HCT116 (cell line): ENCODE measurements around the gene BTC. TPM values are rescaled to one million over a fixed set of nuclear protein-coding genes. Genes with fewer than 3 reads are reported as not detected.

Experiments used
- ATAC-seq: fragments of 200-7000 bp; cut with Tn5 transposase; 2 replicates; pipeline ENCODE4 v1.9.1; 2020; ENCODE audit warnings: mild to moderate bottlenecking, moderate library complexity
- BruUV-seq: library from RNA; stranded (reverse); fragments of 400-500 nt; replicated peaks from 2 replicates; lab custom pipeline; 2021; lab: Mats Ljungman, UMichigan
- CTCF ChIA-PET: fragments of 300-600 bp; sonication (Branson Sonifier 250); formaldehyde crosslinking; loops from one replicate; lab custom pipeline; 2021; ENCODE audit warnings: antibody characterized with exemption; lab: Charles Lee
- POLR2A ChIA-PET: fragments of 300-600, 350-600 bp; sonication (Branson Sonifier 250); formaldehyde crosslinking; loops from one replicate; lab custom pipeline; 2021; ENCODE audit warnings: antibody characterized with exemption; lab: Charles Lee
- RAD21 ChIA-PET, 2 experiments: fragments of 300-600 bp; sonication (Branson Sonifier 250); formaldehyde crosslinking; loops; one replicate each; lab custom pipeline; 2023; ENCODE audit warnings: low total read pairs in 2 of 2; ENCODE audit not compliant: uncharacterized antibody in 2 of 2, unreplicated experiment in 2 of 2, low non-redundant PET in 1 of 2; lab: Charles Lee
- DNase-seq: peaks from one replicate; pipeline ENCODE4 v3.0.0-alpha.2; 2010; ENCODE audit warnings: low read depth, low spot score
- H2AFZ ChIP-seq: fragments of 200-600 bp; shearing (Covaris generic), sonication (generic); 2 replicates; pipeline ENCODE4 v1.6.1; 2017; ENCODE audit warnings: low read depth, mixed run types, mixed read lengths, antibody characterized with exemption, low read length; ENCODE audit not compliant: poor library complexity, severe bottlenecking
- H3K27ac ChIP-seq: 2 replicates; pipeline ENCODE4 v1.5.1; 2012; ENCODE audit warnings: low read depth, low read length
- H3K27me3 ChIP-seq: fragments of 200-600 bp; sonication (generic); 2 replicates; pipeline ENCODE4 v1.6.1; 2016; ENCODE audit warnings: mixed run types, low read length, mixed read lengths; ENCODE audit not compliant: insufficient read depth
- H3K36me3 ChIP-seq, 2 experiments: fragments of 200-500 bp in 1 of 2; fragments of 200-600 bp in 1 of 2; sonication (Bioruptor generic) in 1 of 2; sonication (generic) in 1 of 2; 2 replicates each; pipeline versions ENCODE4 v1.5.1 to v1.6.1; 2014 to 2016; ENCODE audit warnings: low read length in 2 of 2, inconsistent platforms in 1 of 2, mixed read lengths in 1 of 2, mixed run types in 1 of 2; ENCODE audit not compliant: insufficient read depth in 2 of 2, control insufficient read depth in 1 of 2
- H3K4me1 ChIP-seq, 2 experiments: fragments of 200-600 bp in 1 of 2; sonication (generic) in 1 of 2; 2 replicates each; pipeline versions ENCODE4 v1.5.1 to v1.6.1; 2012 to 2017; ENCODE audit warnings: low read length in 2 of 2, inconsistent platforms in 1 of 2, mild to moderate bottlenecking in 1 of 2, mixed read lengths in 1 of 2, mixed run types in 1 of 2, moderate library complexity in 1 of 2; ENCODE audit not compliant: insufficient read depth in 2 of 2, control insufficient read depth in 1 of 2
- H3K4me2 ChIP-seq: fragments of 200-600 bp; sonication (generic); 2 replicates; pipeline ENCODE4 v1.6.1; 2017; ENCODE audit warnings: mixed run types, low read length, mixed read lengths
- H3K4me3 ChIP-seq, 2 experiments: fragments of 200-600 bp in 1 of 2; sonication (generic) in 1 of 2; replicated peaks in 1 of 2; 2 replicates each; pipeline ENCODE4 v1.5.1; 2011 to 2016; ENCODE audit warnings: low read length in 2 of 2, control low read depth in 1 of 2, low read depth in 1 of 2, mild to moderate bottlenecking in 1 of 2, mixed read lengths in 1 of 2, mixed run types in 1 of 2
- H3K79me2 ChIP-seq: fragments of 200-600 bp; sonication (generic); 2 replicates; pipeline ENCODE4 v1.6.1; 2017; ENCODE audit warnings: mild to moderate bottlenecking, mixed run types, low read length, moderate library complexity, mixed read lengths; ENCODE audit not compliant: insufficient read depth
- H3K9ac ChIP-seq: fragments of 200-600 bp; sonication (generic); 2 replicates; pipeline ENCODE4 v1.6.1; 2016; ENCODE audit warnings: low read length, mixed read lengths
- H3K9me2 ChIP-seq: fragments of 200-600 bp; sonication (generic), shearing (Covaris generic); 2 replicates; pipeline ENCODE4 v1.6.1; 2017; ENCODE audit warnings: mixed run types, mild to moderate bottlenecking, moderate library complexity; ENCODE audit not compliant: insufficient read depth
- H3K9me3 ChIP-seq, 2 experiments: fragments of 200-500 bp in 1 of 2; fragments of 200-600 bp in 1 of 2; sonication (Bioruptor generic) in 1 of 2; sonication (generic) in 1 of 2; 2 replicates each; pipeline ENCODE4 v1.6.1; 2014 to 2017; ENCODE audit warnings: low read length in 2 of 2, mixed read lengths in 2 of 2, inconsistent platforms in 1 of 2, low read depth in 1 of 2, mild to moderate bottlenecking in 1 of 2, mixed run types in 1 of 2, moderate library complexity in 1 of 2; ENCODE audit not compliant: control insufficient read depth in 1 of 2, insufficient read depth in 1 of 2
- H4K20me1 ChIP-seq: fragments of 200-600 bp; sonication (generic), shearing (Covaris generic); 2 replicates; pipeline ENCODE4 v1.6.1; 2017; ENCODE audit warnings: mixed run types, mild to moderate bottlenecking, moderate library complexity; ENCODE audit not compliant: insufficient read depth
- CBX3 ChIP-seq: IDR thresholded peaks from 2 replicates; pipeline ENCODE4 v1.6.1; 2012; ENCODE audit warnings: low read depth
- CEBPB ChIP-seq: IDR thresholded peaks from 2 replicates; pipeline ENCODE4 v1.6.1; 2012; ENCODE audit warnings: low read depth
- ELF1 ChIP-seq: IDR thresholded peaks from 2 replicates; pipeline ENCODE4 v1.6.1; 2012; ENCODE audit warnings: low read depth, borderline replicate concordance
- EZH2 ChIP-seq: fragments of 200-600 bp; sonication (generic); IDR thresholded peaks from 2 replicates; pipeline ENCODE4 v1.6.1; 2017; ENCODE audit warnings: antibody characterized with exemption, mixed run types
- EZH2phosphoT487 ChIP-seq: fragments of 200-600 bp; IDR thresholded peaks from 2 replicates; pipeline ENCODE4 v1.6.1; 2018; ENCODE audit warnings: antibody characterized with exemption, borderline replicate concordance
- JUND ChIP-seq: IDR thresholded peaks from 2 replicates; pipeline ENCODE4 v1.6.1; 2012
- POLR2A ChIP-seq: IDR thresholded peaks from 2 replicates; pipeline ENCODE4 v1.7.0; 2011; ENCODE audit warnings: borderline replicate concordance; ENCODE audit not compliant: insufficient read depth, insufficient read length; ENCODE audit errors: extremely low read depth
- SIN3A ChIP-seq: IDR thresholded peaks from 2 replicates; pipeline ENCODE4 v1.6.1; 2012; ENCODE audit warnings: low read depth
- SRF ChIP-seq: IDR thresholded peaks from 2 replicates; pipeline ENCODE4 v1.6.1; 2012; ENCODE audit warnings: low read depth
- intact Hi-C: fragments of 100-400 bp; cut with micrococcal nuclease; formaldehyde crosslinking; loops from 2 replicates; pipeline ENCODE4 v1.10.0; 2022
- total RNA-seq: library from RNA; stranded (reverse); gene quantifications from one replicate; pipeline ENCODE4 v1.2.1, GENCODE V29; 2021; ENCODE audit not compliant: unreplicated experiment
- TF ChIP-seq, protein P1 (sequence below): IDR thresholded peaks from 2 replicates; pipeline ENCODE4 v1.6.1; 2012

Gene BTC
- total RNA-seq, 1 experiment from 2014 or later = 4.5 TPM

DNA sequence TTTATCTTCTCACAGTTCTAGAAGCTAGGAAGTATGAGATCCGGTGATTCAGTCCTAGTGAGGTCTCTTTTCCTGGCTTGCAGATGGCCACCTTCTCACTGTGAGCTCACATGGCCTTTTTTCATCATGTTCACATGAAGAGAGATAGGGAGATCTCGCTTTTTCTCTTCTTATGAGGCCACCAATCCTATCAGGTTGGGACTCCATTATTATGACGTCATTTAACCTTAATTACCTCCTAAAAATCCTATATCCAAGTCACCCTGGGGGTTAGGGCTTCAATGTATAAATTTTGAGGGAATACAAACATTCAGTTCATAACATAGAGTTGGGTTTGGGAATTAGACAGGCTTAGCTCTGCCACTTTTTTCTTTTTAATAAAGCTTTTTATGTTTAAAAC, 6.0 kb upstream of the BTC start:
- H3K27me3 ChIP-seq = no peaks in the 10 kb centered on the region
- no peak overlapping the region for H3K9ac ChIP-seq
- intact Hi-C loops = no loop called here
- H3K79me2 ChIP-seq = no peaks in the 10 kb centered on the region
- H3K9me3 ChIP-seq = no peaks in the 10 kb centered on the region
- peaks cover 0 to 2% of the 10 kb centered on the region in 2 experiments; a peak in 2 of 4 replicates for H3K4me1 ChIP-seq
- no TSS peak for BruUV-seq
- POLR2A ChIA-PET = no interaction called here
- H3K27ac ChIP-seq = no peak overlapping the region
- H3K4me2 ChIP-seq = no peak overlapping the region
- DNase-seq (no peak), ATAC-seq (no peak)
- no peaks in the 10 kb centered on the region for H4K20me1 ChIP-seq
- RAD21 ChIA-PET = no interaction called here
- no peak overlapping the region for H2AFZ ChIP-seq
- CTCF ChIA-PET = no interaction called here
- H3K9me2 ChIP-seq = no peaks in the 10 kb centered on the region
- H3K36me3 ChIP-seq = no peaks in the 10 kb centered on the region
- TF ChIP-seq SIN3A = no peak
- no peak overlapping the region for H3K4me3 ChIP-seq

DNA sequence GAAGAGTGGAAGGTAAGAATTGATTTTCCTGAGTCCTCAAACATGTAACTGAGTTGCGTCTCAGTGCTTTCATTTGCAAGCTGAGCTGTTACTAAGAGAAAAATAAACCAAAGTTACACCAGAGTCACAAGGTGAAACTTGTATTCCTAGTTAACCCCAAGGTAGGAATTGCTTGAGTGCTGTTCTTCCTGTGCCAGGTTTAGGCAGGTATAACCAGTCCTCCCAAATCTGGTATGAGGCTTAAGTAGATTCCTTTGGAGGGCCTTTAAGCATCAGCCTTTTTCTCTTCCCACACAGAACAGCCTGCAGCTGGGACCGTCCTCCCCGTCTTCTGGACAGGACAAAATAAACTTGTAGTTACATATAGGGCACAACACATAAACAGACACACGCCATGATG, 2.3 kb upstream of the BTC start:
- Histone ChIP-seq H3K9me2 (no peaks in the 10 kb centered on the region), H3K9ac (no peak overlapping the region), H3K4me2 (no peak overlapping the region), H3K27ac (no peak overlapping the region), H3K4me1 (peaks cover 9 to 19% of the 10 kb centered on the region in 2 experiments), H3K36me3 (no peaks in the 10 kb centered on the region), H3K27me3 (no peaks in the 10 kb centered on the region), H2AFZ (no peak overlapping the region), H3K4me3 (no peak overlapping the region), H3K79me2 (no peaks in the 10 kb centered on the region), H3K9me3 (no peaks in the 10 kb centered on the region), H4K20me1 (no peaks in the 10 kb centered on the region)
- ChIA-PET RAD21 (no interaction called here), POLR2A (no interaction called here), CTCF (interaction anchor here (1.6 kb wide), 1 partner anchor 9 kb away, joined by 4 read pairs; no protein-coding TSS in a partner anchor)
- DNase-seq = no peak
- no peak for TF ChIP-seq POLR2A
- no peak for TF ChIP-seq EZH2
- TF ChIP-seq ELF1 = no peak
- TF ChIP-seq SRF = no peak
- no peak for TF ChIP-seq CBX3
- TF ChIP-seq CEBPB = no peak
- no peak for TF ChIP-seq EZH2phosphoT487
- no peak for TF ChIP-seq JUND
- TF ChIP-seq, protein P1, sequence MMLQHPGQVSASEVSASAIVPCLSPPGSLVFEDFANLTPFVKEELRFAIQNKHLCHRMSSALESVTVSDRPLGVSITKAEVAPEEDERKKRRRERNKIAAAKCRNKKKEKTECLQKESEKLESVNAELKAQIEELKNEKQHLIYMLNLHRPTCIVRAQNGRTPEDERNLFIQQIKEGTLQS = no peak
- intact Hi-C loops = no loop called here
- BruUV-seq = no TSS peak
- no peak for ATAC-seq
